ENCODE data around the gene COL5A1.

DNA sequence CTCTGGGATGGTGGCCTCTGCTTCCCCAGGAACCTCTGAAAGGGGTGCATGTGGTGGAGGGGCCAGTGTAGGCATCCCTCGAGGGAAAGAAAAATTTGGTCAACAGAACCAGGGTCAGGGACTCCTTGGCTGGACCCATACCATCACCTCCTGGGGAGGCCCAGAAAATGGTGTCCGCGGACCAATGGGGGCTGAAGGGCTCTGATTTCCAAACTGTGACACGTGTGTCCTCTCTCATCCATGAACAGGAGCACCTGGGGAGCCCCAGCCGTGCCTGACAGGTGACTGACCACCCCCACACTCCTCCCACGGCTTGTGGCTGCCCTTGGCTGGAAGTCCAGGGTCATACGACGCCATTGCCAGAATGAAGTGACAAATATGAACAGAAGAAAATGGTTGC lies 242.9 kb downstream of the COL5A1 start:
- no peak for TF ChIP-seq FOXM1 (IDR thresholded peaks at IDR 0.05; ENCODE audit: borderline replicate concordance, low read depth)
- TF ChIP-seq EP300 (IDR thresholded peaks at IDR 0.05; ENCODE audit: borderline replicate concordance), result no peak
- TF ChIP-seq, protein P1, sequence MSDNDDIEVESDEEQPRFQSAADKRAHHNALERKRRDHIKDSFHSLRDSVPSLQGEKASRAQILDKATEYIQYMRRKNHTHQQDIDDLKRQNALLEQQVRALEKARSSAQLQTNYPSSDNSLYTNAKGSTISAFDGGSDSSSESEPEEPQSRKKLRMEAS (IDR thresholded peaks at IDR 0.05), result no peak
- no peak for TF ChIP-seq ZBTB7A (IDR thresholded peaks at IDR 0.05; ENCODE audit: low read depth)
- TF ChIP-seq YY1 (IDR thresholded peaks at IDR 0.05; ENCODE audit: low read depth), result no peak
- TF ChIP-seq RAD21 (IDR thresholded peaks at IDR 0.05; ENCODE audit: low read depth), result no peak
- no peak for TF ChIP-seq TAF1 (IDR thresholded peaks at IDR 0.05; ENCODE audit: low read depth)
- TF ChIP-seq TCF12 (IDR thresholded peaks at IDR 0.05; ENCODE audit: low read depth), result no peak
- TF ChIP-seq, protein P2, sequence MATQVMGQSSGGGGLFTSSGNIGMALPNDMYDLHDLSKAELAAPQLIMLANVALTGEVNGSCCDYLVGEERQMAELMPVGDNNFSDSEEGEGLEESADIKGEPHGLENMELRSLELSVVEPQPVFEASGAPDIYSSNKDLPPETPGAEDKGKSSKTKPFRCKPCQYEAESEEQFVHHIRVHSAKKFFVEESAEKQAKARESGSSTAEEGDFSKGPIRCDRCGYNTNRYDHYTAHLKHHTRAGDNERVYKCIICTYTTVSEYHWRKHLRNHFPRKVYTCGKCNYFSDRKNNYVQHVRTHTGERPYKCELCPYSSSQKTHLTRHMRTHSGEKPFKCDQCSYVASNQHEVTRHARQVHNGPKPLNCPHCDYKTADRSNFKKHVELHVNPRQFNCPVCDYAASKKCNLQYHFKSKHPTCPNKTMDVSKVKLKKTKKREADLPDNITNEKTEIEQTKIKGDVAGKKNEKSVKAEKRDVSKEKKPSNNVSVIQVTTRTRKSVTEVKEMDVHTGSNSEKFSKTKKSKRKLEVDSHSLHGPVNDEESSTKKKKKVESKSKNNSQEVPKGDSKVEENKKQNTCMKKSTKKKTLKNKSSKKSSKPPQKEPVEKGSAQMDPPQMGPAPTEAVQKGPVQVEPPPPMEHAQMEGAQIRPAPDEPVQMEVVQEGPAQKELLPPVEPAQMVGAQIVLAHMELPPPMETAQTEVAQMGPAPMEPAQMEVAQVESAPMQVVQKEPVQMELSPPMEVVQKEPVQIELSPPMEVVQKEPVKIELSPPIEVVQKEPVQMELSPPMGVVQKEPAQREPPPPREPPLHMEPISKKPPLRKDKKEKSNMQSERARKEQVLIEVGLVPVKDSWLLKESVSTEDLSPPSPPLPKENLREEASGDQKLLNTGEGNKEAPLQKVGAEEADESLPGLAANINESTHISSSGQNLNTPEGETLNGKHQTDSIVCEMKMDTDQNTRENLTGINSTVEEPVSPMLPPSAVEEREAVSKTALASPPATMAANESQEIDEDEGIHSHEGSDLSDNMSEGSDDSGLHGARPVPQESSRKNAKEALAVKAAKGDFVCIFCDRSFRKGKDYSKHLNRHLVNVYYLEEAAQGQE (IDR thresholded peaks at IDR 0.05; ENCODE audit: low read depth), result no peak

Measured in Ishikawa (cell line).